NCI-H2029 treated with DMSO at 0.1 percent for 48 hours (cell line): Measurements from ENCODE around the gene CRADD.
"Not testable (repeated sequence)": the region's sequence is repeated elsewhere in the genome, so short reads cannot be mapped to it uniquely, and the experiment has no call there.

Experiments used
- DNase-seq: peaks from one replicate; lab custom pipeline; 2025; lab: John Stamatoyannopoulos, UW

The CRADD gene

DNA sequence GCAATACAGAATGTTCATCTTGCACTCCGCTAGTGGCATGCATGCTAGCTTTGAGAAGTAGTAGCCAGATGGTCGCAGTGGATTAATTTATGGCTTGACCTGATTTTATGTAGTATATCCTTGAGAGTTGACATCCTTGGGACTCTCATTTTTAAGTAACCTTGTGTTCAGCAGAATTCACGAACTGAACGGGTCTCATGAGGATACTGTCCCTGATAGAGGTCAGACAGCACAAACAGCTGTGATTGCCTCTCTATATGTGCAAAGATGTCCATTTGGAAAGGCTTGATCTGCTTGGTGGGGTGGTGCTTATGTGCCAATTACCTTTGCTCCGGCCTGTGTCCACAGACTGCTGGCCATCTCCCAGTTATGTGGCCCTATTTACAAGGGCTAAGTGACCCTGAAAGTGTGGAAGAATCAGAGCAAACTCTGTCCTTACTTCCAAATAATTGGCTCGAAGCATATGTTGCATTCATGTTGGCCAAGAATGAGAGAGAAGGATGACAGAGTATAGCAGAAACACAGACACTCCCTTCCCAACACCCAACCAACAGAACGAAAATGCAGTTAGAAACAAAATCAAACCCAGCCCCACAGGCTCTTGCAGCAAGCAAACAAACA, 167.1 kb downstream of the CRADD start:
- no peak for DNase-seq

DNA sequence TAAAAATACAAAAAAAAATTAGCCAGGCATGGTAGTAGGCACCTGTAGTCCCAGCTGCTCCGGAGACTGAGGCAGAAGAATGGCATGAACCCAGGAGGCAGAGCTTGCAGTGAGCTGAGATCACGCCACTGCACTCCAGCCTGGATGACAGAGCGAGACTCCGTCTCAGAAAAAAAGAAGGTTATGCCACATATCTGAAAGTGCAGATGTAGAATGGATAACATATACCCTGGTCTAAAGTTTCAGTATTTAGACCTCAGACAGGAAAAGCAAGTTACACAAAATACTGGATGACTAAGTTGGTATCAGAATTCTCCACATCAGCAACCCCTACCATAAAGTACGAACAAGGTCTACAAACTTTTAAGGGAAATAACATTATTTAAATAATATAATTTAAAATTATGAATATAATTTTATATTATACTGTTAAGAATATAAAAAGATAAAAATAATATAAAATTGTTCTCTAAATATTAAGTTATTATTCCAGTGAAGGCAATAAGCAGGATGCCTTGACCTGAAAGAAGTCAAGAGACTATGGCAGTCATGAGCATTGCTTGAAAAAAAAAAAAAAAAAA, 169.9 kb downstream of the CRADD start:
- DNase-seq, result no peak

DNA sequence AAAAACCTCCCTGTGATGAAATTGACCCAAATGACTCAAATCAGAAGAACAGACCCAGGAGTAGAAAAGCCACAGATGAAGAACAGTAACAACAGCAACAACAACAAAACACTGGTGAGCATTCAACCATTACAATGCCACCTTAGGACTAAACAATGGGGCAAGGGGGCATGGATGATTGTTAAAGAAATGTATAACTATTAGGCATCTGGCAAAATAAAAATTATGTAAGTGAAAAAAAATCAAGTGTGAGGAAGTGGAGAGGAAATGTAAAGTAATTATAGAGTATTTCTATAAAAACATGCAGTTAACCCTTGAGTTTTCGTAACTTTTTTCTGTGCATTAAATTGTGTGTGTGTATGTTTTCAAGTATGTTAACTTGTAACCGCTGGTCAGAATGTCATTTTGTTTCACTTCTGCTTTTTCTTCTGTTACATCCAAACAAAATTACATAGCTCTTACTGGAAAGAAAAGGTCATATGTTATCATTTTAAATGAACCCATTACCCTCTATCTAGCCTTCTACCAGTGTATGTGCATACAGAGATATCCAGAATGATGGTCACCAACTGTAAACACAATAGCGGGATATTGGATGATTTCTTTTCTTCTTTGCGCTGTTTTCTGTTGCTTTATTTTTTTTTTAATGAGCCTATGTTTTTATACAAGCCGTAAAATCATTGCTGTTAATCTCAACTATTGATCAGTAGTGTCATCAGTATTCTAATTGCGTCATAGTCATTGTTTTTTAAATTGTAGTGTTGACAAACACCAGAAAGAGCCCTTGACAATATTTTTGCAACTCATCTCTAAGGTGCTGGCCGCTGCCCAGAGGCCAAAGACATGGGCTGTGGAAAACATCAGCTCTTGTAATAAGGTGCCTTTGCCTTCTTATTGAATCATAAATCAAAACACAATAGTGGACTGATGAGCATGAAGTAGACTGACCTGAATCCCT, 170.6 kb downstream of the CRADD start:
- no peak for DNase-seq

- DNase-seq, result no peak
Measured at GRCh38 chr12:93848523-93849101, 171.4 kb downstream of the CRADD start.

GRCh38 chr12:93849946-93850345, 172.8 kb downstream of the CRADD start:
- DNase-seq, result no peak

DNA sequence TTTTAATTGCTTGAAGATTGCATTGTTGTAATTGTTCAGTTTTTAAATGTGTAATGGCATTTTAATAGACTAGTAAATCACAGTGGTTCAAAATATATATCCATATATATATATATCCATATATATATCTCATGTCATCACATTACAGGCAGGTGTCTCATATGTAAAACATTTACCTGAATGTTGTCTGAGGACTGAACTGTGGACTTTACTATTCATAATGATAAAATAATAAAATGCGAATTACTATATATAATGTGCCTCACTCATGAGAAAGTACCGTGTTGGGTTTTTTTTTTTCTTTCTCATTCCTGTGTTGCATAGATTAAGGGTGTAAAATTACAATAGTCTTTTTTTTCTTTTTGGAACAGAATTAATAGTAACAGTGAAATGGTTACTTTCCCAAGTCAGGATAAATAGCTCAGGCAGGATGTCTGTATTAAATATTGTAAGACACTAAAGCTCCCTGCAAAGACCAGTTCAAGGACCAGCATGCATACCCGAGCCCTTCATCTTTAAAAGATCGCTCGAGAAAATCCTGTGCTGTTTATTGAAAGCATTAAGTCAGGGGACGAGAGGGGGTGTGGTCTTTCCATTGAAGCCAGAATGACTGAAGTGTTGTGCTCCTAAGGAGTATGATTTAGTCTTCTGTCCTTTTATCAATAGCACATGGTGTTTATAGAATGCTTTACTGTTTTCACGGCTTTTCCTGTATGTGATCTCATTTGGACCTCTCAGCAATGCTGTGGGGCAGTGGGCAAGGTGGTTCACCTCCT, 173.5 kb downstream of the CRADD start:
- DNase-seq, result no peak

GRCh38 chr12:93851257-93851671, 174.1 kb downstream of the CRADD start:
- no peak for DNase-seq

- no peak for DNase-seq
Measured at GRCh38 chr12:93852173-93852591, 175.0 kb downstream of the CRADD start.

DNA sequence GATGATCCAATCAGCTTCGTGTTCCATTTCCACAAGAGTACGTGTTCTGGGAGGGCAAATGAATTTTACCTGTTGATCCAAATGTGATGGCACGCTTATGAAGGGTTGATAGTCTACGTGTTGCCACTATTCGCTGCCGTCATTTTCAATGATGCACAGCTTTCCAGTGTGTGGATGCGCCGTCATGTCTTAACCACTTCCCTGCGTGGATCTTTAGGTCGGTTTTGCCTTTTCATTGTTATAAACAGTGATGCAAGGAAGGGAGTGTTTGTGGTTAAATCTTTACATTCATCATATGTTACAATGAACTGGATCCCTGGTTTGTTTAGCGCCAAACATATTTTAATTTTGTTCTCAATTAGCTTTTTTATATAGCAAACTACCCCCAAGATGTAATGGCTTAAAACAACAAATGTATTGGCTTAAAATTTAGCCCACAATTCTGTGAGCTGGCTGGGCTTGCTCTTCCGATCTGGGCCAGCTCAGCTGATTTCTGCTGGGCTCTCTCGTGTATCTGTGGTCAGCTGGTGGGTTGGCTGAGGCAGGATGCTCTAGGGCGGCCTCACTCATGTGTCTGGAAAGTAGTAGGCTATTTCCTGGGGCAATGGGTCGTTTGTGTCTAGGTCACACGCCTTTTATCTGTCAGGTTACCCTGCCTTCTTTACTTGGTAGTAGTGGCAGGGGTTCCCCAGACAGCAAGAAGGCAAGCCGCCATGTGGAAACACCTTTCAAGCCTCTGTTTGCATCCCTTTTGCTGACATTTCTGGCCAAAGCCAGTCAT, 176.7 kb downstream of the CRADD start:
- no peak for DNase-seq

- DNase-seq, result no peak
Measured at GRCh38 chr12:93855261-93855660, 178.1 kb downstream of the CRADD start.

DNA sequence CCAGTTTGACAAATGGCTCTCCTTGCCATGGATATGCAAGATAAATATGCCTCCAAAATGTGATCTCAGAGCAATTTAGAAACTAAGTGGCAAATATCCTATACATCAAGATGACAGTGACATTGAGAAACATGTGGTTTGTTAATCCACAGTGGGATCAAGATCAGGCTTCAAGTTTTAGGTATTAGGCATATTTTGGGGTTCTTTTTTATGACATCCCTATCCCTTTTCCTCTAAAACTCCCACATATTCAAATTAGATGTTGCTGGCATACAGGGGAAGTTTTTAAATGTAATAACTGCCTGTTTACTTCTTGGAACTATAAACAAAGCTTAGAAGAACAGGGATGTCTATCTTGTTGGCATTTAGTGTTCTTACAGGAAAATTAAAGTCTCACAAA, 179.4 kb downstream of the CRADD start:
- no peak for DNase-seq

- no peak for DNase-seq
Measured at GRCh38 chr12:93857279-93857938, 180.2 kb downstream of the CRADD start.

- DNase-seq, result no peak
Measured at GRCh38 chr12:93857991-93858447, 180.8 kb downstream of the CRADD start.

- DNase-seq, result no peak
Measured at GRCh38 chr12:93860668-93861373, 183.6 kb downstream of the CRADD start.

GRCh38 chr12:93862424-93862823, 185.2 kb downstream of the CRADD start:
- no peak for DNase-seq

DNA sequence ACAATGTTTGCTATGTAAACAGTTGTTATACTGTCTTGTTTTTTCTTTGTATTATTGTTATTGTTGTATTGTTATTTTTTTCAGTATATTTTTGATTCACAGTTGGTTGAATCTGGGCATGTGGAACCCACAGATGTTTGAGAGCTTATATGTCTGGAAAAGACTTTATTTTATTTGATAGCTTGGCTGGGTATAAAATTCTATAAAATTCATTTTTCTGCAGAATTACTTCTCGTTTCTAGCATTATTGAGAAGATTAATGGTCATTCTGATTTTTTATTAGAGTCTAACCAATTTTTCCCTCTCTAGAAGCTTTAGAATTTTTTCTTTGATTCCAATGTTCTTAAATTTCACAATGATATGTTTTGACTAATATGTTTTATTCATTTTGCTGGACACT, 188.6 kb downstream of the CRADD start:
- no peak for DNase-seq

- no peak for DNase-seq
Measured at GRCh38 chr12:93868771-93869170, 191.6 kb downstream of the CRADD start.

DNA sequence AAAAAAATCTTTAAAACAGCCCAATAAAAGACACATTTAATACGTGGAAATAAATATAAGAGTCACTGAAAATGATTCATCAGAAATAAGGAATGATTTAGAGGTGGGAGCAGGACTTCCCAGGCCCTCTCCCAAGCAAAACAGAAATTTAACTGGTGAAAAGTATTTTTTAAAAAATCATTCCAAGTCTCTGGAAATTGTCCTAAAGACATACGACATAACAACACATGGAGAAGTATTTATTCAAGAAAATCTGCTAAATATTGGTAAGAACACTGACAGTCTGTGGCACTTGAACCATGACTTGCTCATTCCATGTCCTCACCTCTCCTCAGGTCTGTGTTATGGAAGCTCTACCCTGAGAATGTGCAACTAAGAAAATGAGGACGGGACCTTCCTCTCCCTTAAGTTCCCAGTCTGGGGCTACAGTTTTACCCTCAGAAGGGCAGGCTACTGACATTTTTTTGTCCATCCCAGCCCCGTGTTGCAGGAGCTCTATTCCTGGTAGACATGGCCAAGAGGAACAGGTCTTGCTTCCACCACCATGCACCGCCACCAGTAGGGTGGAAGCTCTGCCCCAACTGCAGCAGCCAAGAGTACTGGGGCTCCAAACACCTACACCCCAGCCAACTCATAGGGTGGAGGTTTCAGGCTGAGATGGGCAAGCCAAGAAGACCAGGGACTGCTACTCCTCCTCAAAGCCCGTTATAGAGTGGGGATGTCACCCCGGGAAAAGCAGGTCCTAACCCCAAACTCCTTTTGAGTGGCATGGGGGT, 193.0 kb downstream of the CRADD start:
- DNase-seq, result no peak

GRCh38 chr12:93871566-93871965, 194.4 kb downstream of the CRADD start:
- not testable (repeated sequence) for DNase-seq
